Activated T-helper 2 cell treated with anti-CD3 and anti-CD28 coated beads, Interferon-gamma antibody, Interleukin-2, Interleukin-4, amounts not matched to agents 10 μg/mL and 5 μg/mL and 100 μg/mL, durations not matched to agents 14 hours and 24 hours and 36 hours (primary cell): Measurements from ENCODE around the gene PROK1. TPM values are rescaled to one million over a fixed set of nuclear protein-coding genes. Genes with fewer than 3 reads are reported as not detected.
"Not testable (repeated sequence)": the region's sequence is repeated elsewhere in the genome, so short reads cannot be mapped to it uniquely, and the experiment has no call there.

ENCODE experiments used
- DNase-seq: peaks from one replicate; pipeline ENCODE4 v3.0.0; 2021; ENCODE audit warnings: low spot score
- H3K27ac Mint-ChIP-seq: one replicate; pipeline ENCODE4 v1.8.0; 2021; ENCODE audit warnings: mixed read lengths
- H3K27me3 Mint-ChIP-seq: one replicate; pipeline ENCODE4 v1.8.0; 2021; ENCODE audit warnings: low read depth, mixed read lengths
- H3K36me3 Mint-ChIP-seq: one replicate; pipeline ENCODE4 v1.8.0; 2021; ENCODE audit warnings: low read depth, mixed read lengths
- H3K4me1 Mint-ChIP-seq: one replicate; pipeline ENCODE4 v1.8.0; 2021; ENCODE audit warnings: low read depth, mixed read lengths
- H3K4me3 Mint-ChIP-seq: one replicate; pipeline ENCODE4 v1.8.0; 2021; ENCODE audit warnings: low read depth, mild to moderate bottlenecking, moderate library complexity, mixed read lengths
- H3K9me3 Mint-ChIP-seq: one replicate; pipeline ENCODE4 v1.8.0; 2021; ENCODE audit warnings: mixed read lengths
- intact Hi-C: fragments of 100-400 bp; cut with micrococcal nuclease; formaldehyde crosslinking; loops from one replicate; pipeline ENCODE4 v1.15.1; 2023
- total RNA-seq: library from RNA; stranded (reverse); gene quantifications from 2 replicates; pipeline ENCODE4 v1.2.3, GENCODE V29; 2022

Gene PROK1
- total RNA-seq, 1 donor from 2014 or later, result not detected

DNA sequence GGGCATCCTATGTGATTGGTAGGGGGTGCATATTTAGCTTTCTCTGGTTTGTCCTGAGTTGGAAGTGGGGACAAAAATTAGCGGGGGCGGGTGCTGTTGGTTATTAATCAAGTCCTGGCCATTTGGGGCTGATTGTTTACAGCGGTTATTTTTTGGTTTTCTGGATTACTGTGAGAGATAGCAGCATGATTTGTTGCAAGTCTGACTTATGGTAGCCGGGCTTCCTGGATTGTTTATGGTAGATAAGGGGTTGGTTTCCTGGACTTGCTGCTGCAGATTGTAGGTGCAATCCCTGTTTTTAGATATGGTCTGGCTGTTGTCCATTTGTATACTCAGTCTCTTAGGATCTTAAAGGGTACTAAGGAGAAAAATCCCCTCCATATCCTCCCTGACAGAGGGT, 12.1 kb upstream of the PROK1 start:
- no peaks in the 10 kb centered on the region for H3K9me3 Mint-ChIP-seq
- H3K4me3 Mint-ChIP-seq, result no peak overlapping the region
- no peak overlapping the region for H3K27ac Mint-ChIP-seq
- peaks cover 11% of the 10 kb centered on the region for H3K27me3 Mint-ChIP-seq
- H3K36me3 Mint-ChIP-seq, result no peaks in the 10 kb centered on the region
- H3K4me1 Mint-ChIP-seq, result no peaks in the 10 kb centered on the region
- no peak for DNase-seq
- intact Hi-C loops, result no loop called here

DNA sequence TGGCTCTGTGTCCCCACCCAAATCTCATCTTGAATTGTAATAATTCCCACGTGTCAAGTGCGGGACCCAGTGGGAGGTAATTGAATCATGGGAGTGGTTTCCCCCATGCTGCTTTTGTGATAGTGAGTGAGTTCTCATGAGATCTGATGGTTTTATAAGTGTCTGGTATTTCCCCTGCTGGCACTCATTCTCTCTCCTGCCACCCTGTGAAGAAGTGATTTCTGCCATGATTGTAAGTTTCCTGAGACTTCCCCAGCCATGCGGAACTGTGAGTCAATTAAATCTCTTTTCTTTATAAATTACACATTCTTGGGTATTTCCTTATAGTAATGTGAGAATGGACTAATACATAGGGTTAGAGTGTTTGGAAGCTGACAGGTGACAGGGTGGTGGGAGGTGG, 11.1 kb upstream of the PROK1 start:
- intact Hi-C loops, H3K4me1 Mint-ChIP-seq, H3K27ac Mint-ChIP-seq, H3K9me3 Mint-ChIP-seq, H3K36me3 Mint-ChIP-seq, DNase-seq, H3K4me3 Mint-ChIP-seq: not testable (repeated sequence)
- H3K27me3 Mint-ChIP-seq, result peaks cover 11% of the 10 kb centered on the region

DNA sequence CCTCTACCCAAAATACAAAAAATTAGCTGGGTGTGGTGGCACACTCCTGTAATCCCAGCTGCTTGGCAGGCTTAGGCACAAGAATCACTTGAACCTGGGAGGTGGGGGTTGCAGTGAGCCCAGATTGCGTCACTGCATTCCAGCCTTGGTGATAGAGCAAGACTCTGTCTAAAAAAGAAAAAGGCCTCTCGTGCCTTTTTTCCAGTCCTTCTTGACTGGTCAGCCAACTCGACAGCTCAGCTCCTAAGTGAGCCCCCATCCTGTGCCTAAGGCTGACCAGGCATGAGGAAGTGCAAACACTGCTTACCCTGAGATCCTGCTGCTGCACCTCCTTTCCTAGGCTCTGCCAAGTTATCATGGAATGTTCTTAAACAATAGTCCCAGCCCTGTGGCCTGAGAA, 10.1 kb upstream of the PROK1 start:
- H3K27ac Mint-ChIP-seq, result no peak overlapping the region
- H3K4me3 Mint-ChIP-seq, result no peak overlapping the region
- H3K9me3 Mint-ChIP-seq, result no peaks in the 10 kb centered on the region
- H3K36me3 Mint-ChIP-seq, result no peaks in the 10 kb centered on the region
- no peak for DNase-seq
- H3K4me1 Mint-ChIP-seq, result no peaks in the 10 kb centered on the region
- H3K27me3 Mint-ChIP-seq, result peaks cover 9% of the 10 kb centered on the region
- intact Hi-C loops, result no loop called here

DNA sequence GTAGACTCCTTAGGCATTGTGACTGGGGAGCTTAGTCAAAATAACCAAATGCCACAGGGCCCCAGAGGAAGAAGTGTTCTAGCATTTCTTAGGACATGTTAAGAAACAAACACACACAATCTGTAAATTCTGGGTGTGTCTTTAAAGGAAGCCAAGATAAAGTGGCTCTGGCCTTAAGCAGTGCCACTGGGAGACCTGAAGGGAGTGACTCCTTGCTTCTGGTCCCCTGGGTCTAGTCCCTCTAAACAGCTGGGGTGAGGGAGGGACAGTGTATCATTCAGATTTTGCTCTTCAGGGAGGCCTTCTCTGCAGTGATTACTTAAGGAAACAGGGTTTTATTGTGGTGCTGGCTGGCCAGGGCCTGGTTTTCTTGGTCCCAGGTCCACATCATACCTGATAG, 9.1 kb upstream of the PROK1 start:
- peaks cover 10% of the 10 kb centered on the region for H3K27me3 Mint-ChIP-seq
- H3K9me3 Mint-ChIP-seq, result no peaks in the 10 kb centered on the region
- intact Hi-C loops, result no loop called here
- H3K27ac Mint-ChIP-seq, result no peak overlapping the region
- H3K4me1 Mint-ChIP-seq, result no peaks in the 10 kb centered on the region
- DNase-seq, result no peak
- H3K36me3 Mint-ChIP-seq, result no peaks in the 10 kb centered on the region
- no peak overlapping the region for H3K4me3 Mint-ChIP-seq

DNA sequence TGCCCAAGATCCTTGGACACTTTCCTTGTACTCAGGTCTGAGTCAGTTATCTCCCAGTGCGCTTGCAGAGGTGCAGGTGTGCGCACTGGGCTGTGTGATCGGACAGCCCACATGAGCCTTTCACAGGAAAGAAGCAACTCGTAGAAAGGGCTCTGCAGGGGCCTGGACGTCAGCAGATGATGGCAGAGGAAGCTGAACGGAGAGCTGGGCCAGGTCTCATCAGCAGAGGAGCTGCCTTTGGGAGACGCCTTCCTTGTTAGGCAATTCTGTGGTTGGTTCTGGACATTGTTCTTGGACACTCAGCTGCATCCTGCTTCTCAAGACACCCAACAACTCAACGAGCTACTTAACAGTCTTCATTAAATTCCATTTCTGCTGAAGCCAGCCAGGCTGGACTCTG, 7.5 kb upstream of the PROK1 start:
- Mint-ChIP-seq H3K9me3 (no peaks in the 10 kb centered on the region), H3K4me3 (no peak overlapping the region), H3K27ac (no peak overlapping the region), H3K27me3 (peaks cover 14% of the 10 kb centered on the region), H3K4me1 (no peaks in the 10 kb centered on the region), H3K36me3 (no peaks in the 10 kb centered on the region)
- DNase-seq, result no peak
- intact Hi-C loops, result no loop called here

DNA sequence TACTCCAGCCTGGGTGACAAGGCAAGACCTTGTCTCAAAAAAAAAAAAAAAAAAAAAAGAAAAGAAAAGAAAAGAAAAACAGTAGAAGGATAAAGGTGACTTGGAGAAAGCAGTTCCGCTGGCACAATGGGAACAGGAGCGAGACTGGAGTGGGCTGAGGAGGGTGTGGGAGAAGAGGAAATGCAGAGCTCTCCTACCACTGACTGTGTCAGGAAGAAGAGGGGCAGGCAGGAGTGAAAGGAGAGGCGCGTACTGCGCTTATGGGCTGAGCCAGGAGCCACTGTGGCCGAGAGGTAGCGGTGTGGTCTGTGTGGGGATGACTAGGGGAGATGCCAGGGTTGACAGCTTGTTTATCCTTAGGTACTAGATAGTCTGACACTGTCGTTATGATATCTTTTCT, 6.4 kb upstream of the PROK1 start:
- Mint-ChIP-seq H3K4me3 (no peak overlapping the region), H3K27me3 (peaks cover 12% of the 10 kb centered on the region), H3K9me3 (no peaks in the 10 kb centered on the region), H3K4me1 (no peaks in the 10 kb centered on the region), H3K36me3 (no peaks in the 10 kb centered on the region), H3K27ac (no peak overlapping the region)
- intact Hi-C loops, result no loop called here
- no peak for DNase-seq

DNA sequence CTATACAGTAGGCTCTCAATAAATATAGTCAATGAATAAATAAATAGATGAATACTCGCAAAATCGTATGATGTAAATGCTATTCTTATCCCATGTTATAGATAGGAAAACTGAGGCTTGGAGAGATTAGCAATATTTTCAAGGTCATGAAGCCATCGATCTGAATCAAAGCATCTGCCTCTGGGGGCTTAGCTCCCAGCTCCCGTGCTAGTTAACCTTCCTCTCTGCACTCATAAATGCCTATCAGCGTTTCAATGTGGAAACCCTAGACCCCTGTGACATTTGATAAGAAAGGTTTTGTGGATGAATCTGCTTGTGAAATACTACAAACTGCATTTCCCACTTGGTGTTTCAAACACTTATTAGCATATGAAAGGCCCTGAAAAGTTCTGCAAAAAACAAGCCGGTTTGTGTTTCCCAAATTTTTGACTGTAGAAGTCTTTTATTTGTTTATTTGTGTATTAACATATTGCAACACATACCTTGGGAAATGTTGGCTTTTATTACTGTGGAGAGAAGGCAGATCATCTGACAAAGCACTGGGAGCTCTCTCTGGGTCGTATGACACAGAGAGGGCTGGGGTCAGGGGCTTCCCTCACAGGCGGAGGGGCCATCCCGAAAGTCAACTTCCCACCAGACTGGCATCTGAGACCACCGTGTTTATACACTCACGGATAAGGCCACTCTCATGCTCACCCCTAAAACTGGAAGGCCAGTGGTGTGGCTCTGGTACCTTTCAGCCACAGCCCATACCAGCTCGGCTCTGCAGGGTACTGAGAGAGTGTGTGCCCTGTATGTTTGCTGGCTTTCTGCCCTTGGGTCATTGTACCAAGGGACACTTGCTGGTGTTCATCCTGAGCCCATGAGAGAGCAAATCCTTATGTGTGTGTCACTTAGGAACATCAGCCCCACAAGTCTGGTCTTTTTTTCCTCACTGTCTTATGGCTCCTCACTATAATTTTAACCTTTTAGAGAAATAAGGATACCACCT, 993 bp upstream of the PROK1 start:
- Mint-ChIP-seq H3K27ac (no peak overlapping the region), H3K4me3 (no peak overlapping the region), H3K27me3 (peaks cover 17% of the 10 kb centered on the region), H3K9me3 (no peaks in the 10 kb centered on the region), H3K4me1 (no peaks in the 10 kb centered on the region), H3K36me3 (no peaks in the 10 kb centered on the region)
- no peak for DNase-seq
- intact Hi-C loops, result no loop called here

DNA sequence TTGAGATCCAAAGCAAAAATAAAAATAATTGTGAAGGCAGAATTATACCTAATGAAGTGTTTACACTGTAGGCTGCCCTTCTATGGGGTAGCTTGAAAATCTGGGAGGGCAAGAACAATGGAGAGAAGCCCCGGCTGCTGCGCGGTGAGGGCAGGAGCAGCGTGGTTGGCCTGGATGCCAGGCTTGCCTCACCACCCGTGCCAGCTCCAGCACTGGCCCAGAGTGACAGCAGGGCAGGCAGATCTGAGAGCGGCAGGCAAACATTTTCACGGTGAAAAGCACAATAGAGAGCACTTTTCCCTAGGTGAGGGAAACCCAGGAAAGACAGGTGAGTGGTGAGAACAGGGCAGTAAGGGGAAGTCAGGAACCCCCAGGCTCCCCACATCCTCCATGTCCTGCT, 1.4 kb downstream of the PROK1 start:
- Mint-ChIP-seq H3K9me3 (no peaks in the 10 kb centered on the region), H3K36me3 (no peaks in the 10 kb centered on the region), H3K4me1 (no peaks in the 10 kb centered on the region), H3K4me3 (no peak overlapping the region), H3K27ac (no peak overlapping the region), H3K27me3 (peaks cover 16% of the 10 kb centered on the region)
- DNase-seq, result no peak
- intact Hi-C loops, result no loop called here

DNA sequence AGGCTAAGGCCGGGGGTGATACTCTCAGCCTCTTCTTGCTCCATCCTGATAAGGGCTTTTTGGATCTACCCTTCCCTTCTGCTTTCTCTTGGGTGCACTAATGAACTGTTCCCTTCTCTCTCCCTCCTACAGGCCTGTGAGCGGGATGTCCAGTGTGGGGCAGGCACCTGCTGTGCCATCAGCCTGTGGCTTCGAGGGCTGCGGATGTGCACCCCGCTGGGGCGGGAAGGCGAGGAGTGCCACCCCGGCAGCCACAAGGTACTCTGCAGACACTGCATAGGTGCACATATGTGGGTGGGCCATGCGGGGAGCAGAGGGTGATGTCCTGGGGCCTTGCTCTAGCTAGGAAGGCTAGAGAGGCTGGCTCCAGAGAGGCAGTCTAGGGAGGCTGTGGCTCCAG, 2.9 kb downstream of the PROK1 start:
- H3K36me3 Mint-ChIP-seq, result no peaks in the 10 kb centered on the region
- H3K27me3 Mint-ChIP-seq, result peaks cover 12% of the 10 kb centered on the region
- H3K4me3 Mint-ChIP-seq, result no peak overlapping the region
- no peak for DNase-seq
- H3K4me1 Mint-ChIP-seq, result no peaks in the 10 kb centered on the region
- intact Hi-C loops, result no loop called here
- no peak overlapping the region for H3K27ac Mint-ChIP-seq
- no peaks in the 10 kb centered on the region for H3K9me3 Mint-ChIP-seq

DNA sequence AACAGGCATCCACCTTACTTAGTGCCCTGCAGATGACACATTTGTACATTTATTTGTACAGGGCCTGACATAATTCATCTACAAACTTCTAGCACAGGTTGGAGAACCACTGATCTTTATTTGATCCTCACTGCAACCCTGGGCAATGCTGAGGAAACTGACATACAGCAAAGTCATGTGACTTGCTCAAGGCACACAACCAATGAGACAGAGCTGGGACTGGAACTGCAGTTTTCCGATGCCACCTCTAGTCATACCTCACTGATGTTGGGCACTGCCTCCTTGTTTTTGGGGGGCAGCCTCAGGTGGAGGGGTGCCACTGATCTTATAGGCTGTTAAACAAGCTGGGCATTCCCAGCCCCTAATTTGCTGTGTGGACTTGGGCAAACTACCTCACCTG, 3.4 kb downstream of the PROK1 start:
- Mint-ChIP-seq H3K27me3 (peaks cover 8% of the 10 kb centered on the region), H3K36me3 (no peaks in the 10 kb centered on the region), H3K4me3 (no peak overlapping the region), H3K27ac (no peak overlapping the region), H3K9me3 (no peaks in the 10 kb centered on the region), H3K4me1 (no peaks in the 10 kb centered on the region)
- DNase-seq, result no peak
- intact Hi-C loops, result no loop called here

DNA sequence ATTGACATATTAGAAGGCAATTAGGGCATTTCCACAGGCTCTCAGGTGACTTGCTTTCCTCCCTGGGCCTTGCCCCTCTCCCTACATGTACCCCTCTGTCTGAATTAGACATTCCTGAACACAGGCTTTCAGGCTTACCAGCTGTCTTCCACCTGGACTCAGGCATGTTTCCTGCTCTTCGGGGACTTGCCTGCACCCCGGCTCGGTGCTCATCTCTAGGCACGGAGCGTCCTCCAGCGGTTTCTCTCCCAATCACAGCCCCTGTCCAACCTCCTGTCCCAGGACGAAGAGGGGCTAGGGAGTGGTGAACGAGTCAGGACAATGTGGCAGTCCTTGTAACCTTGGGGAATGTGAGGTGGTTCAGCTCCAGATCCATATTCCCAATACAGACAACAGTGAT, 4.2 kb downstream of the PROK1 start:
- H3K4me1 Mint-ChIP-seq, result no peaks in the 10 kb centered on the region
- intact Hi-C loops, result no loop called here
- H3K4me3 Mint-ChIP-seq, result no peak overlapping the region
- H3K9me3 Mint-ChIP-seq, result no peaks in the 10 kb centered on the region
- no peaks in the 10 kb centered on the region for H3K36me3 Mint-ChIP-seq
- H3K27me3 Mint-ChIP-seq, result peaks cover 8% of the 10 kb centered on the region
- DNase-seq, result no peak
- no peak overlapping the region for H3K27ac Mint-ChIP-seq

DNA sequence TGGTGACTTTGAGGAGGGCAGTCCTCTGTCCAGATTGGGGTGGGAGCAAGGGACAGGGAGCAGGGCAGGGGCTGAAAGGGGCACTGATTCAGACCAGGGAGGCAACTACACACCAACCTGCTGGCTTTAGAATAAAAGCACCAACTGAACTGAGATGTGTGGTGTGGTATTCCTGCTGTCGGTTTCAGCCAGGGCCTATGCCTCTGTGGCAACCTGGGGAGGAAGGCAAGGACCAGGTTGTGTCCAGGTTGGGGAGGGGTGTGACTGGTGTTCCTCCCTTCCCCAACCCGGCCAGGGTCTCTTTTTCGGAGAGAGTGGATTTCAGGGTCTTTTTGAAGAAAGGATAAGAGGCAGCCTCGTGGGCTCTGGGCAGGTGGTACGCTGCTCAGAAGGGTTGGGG, 6.3 kb downstream of the PROK1 start:
- Mint-ChIP-seq H3K27ac (no peak overlapping the region), H3K27me3 (no peaks in the 10 kb centered on the region), H3K9me3 (no peaks in the 10 kb centered on the region), H3K4me3 (no peak overlapping the region), H3K36me3 (no peaks in the 10 kb centered on the region), H3K4me1 (no peaks in the 10 kb centered on the region)
- no peak for DNase-seq
- intact Hi-C loops, result no loop called here

DNA sequence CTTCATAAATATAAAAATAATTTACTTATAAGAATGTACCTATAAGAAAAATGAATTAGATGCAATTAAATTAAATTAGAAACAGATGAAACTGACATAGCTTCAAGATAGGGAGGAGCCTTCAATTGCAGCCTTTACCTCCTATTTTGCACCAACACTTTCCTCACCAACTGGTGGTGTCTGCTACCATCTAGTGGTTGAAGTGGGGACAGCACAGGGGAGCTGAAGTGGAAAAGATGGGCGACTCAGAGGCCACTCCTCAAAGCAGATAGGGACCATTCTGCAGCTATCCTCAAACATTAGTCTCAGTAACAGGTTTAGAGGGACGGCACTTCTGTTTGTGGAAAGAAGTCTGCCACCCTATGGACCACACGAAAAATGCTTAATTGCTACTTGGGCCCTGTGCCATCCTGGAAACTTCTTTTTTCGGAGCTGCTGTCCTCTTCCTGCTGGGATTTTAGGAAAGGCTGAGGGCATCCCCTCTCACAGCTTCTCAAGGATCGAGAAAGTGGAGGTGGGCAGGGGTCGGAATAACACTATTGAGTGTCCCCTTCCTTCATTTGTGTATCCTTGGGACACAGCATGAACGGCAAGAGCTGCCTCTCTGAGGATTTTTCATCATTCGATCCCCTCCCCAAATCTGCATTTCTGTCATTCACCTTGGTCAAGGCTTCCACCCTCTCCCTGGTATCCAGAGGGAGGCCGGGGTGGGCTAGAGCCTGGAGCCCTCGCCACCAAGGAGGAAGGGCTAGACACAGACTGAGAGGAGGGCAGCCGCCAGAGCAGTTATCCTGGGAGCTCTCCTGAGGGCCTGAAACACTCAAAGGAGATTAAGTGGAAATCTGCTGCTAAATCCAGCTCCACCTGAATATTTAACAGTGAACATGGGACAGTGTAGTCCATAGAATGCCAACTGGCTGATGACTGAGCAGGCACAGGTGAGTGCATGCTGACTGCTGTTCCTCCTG, 9.6 kb downstream of the PROK1 start:
- Mint-ChIP-seq H3K36me3 (no peaks in the 10 kb centered on the region), H3K9me3 (no peaks in the 10 kb centered on the region), H3K27me3 (no peaks in the 10 kb centered on the region), H3K4me1 (no peaks in the 10 kb centered on the region), H3K27ac (no peak overlapping the region), H3K4me3 (no peak overlapping the region)
- peak; percentile 72 for DNase-seq
- intact Hi-C loops, result loop anchor here (1.0 to 2.0 kb wide), 3 partner anchors 48 to 257 kb away; no protein-coding TSS in a partner anchor
